WTC11 (cell line): ENCODE data around the gene FGF11. TPM values are rescaled to one million over a fixed set of nuclear protein-coding genes. Genes with fewer than 3 reads are reported as not detected.

Source experiments
- ATAC-seq: fragments of 200-7000 bp; cut with Tn5 transposase; 2 replicates; pipeline ENCODE4 v1.10.0; 2021; ENCODE audit warnings: mild to moderate bottlenecking, moderate library complexity
- CTCF ChIA-PET: fragments of 300-600 bp; sonication (Branson Sonifier 250); formaldehyde crosslinking; loops from one replicate; lab custom pipeline; 2021; ENCODE audit warnings: antibody characterized with exemption; lab: Charles Lee
- POLR2A ChIA-PET: fragments of 350-600 bp; sonication (Branson Sonifier 250); formaldehyde crosslinking; loops from one replicate; lab custom pipeline; 2021; ENCODE audit warnings: antibody characterized with exemption; lab: Charles Lee
- DNase-seq: peaks from one replicate; pipeline ENCODE4 v3.0.0; 2021; ENCODE audit warnings: low spot score
- H3K27ac Mint-ChIP-seq: 2 replicates; pipeline ENCODE4 v1.8.0; 2021; ENCODE audit warnings: mixed read lengths
- H3K27me3 Mint-ChIP-seq: 2 replicates; pipeline ENCODE4 v1.8.0; 2021; ENCODE audit warnings: low read depth, mild to moderate bottlenecking, moderate library complexity, mixed read lengths
- H3K36me3 Mint-ChIP-seq: 2 replicates; pipeline ENCODE4 v1.8.0; 2021; ENCODE audit warnings: mixed read lengths
- H3K4me1 Mint-ChIP-seq: 2 replicates; pipeline ENCODE4 v1.8.0; 2022; ENCODE audit warnings: mixed read lengths
- H3K4me3 Mint-ChIP-seq: 2 replicates; pipeline ENCODE4 v1.8.0; 2021; ENCODE audit warnings: mild to moderate bottlenecking, moderate library complexity, mixed read lengths
- H3K9me3 Mint-ChIP-seq: 2 replicates; pipeline ENCODE4 v1.8.0; 2021; ENCODE audit warnings: mixed read lengths
- ATF1 ChIP-seq: sonication (generic); formaldehyde crosslinking; IDR thresholded peaks from 2 replicates; pipeline ENCODE4 v1.8.1; 2023; ENCODE audit warnings: mild to moderate bottlenecking, moderate library complexity, missing genetic modification reagents
- CBFB ChIP-seq: sonication (generic); formaldehyde crosslinking; IDR thresholded peaks from 2 replicates; pipeline ENCODE4 v1.8.1; 2022; ENCODE audit warnings: mild to moderate bottlenecking, low read depth, missing genetic modification reagents
- ERG ChIP-seq: fragments of 250-450 bp; sonication (Bioruptor Pico); IDR thresholded peaks from 2 replicates; pipeline ENCODE4 v1.8.0; 2021; ENCODE audit warnings: mild to moderate bottlenecking
- ETV6 ChIP-seq: sonication (generic); formaldehyde crosslinking; IDR thresholded peaks from 2 replicates; pipeline ENCODE4 v1.8.1; 2022; ENCODE audit warnings: mild to moderate bottlenecking, missing genetic modification reagents
- FOXJ3 ChIP-seq: sonication (generic); formaldehyde crosslinking; IDR thresholded peaks from 2 replicates; pipeline ENCODE4 v1.9.0; 2021; ENCODE audit warnings: missing genetic modification reagents, mild to moderate bottlenecking, borderline replicate concordance
- HMGA2 ChIP-seq: fragments of 250-450 bp; sonication (Bioruptor Pico); IDR thresholded peaks from 2 replicates; pipeline ENCODE4 v1.4.0; 2021; ENCODE audit warnings: mild to moderate bottlenecking, moderate library complexity
- KAT7 ChIP-seq: sonication (generic); formaldehyde crosslinking; IDR thresholded peaks from 2 replicates; pipeline ENCODE4 v1.8.1; 2023; ENCODE audit warnings: missing genetic modification reagents, mild to moderate bottlenecking, borderline replicate concordance
- NFATC4 ChIP-seq: fragments of 250-450 bp; sonication (Bioruptor Pico); IDR thresholded peaks from 2 replicates; pipeline ENCODE4 v1.9.0; 2021; ENCODE audit warnings: mild to moderate bottlenecking
- NR2C2 ChIP-seq: sonication (generic); formaldehyde crosslinking; IDR thresholded peaks from 2 replicates; pipeline ENCODE4 v1.8.0; 2022; ENCODE audit warnings: mild to moderate bottlenecking, missing genetic modification reagents
- NR3C1 ChIP-seq: sonication (generic); formaldehyde crosslinking; conservative IDR thresholded peaks from 2 replicates; pipeline ENCODE4 v1.8.1; 2023; ENCODE audit warnings: low read depth, mild to moderate bottlenecking, missing genetic modification reagents
- OVOL2 ChIP-seq: fragments of 250-450 bp; sonication (Bioruptor Pico); IDR thresholded peaks from 2 replicates; pipeline ENCODE4 v1.9.0; 2021; ENCODE audit warnings: mild to moderate bottlenecking, borderline replicate concordance
- PREB ChIP-seq: sonication (generic); formaldehyde crosslinking; IDR thresholded peaks from 2 replicates; pipeline ENCODE4 v1.8.1; 2022; ENCODE audit warnings: mild to moderate bottlenecking, missing genetic modification reagents, moderate library complexity, borderline replicate concordance
- RORB ChIP-seq: fragments of 250-450 bp; sonication (Bioruptor Pico); IDR thresholded peaks from 2 replicates; pipeline ENCODE4 v1.9.0; 2021; ENCODE audit warnings: mild to moderate bottlenecking
- TEAD1 ChIP-seq: sonication (generic); formaldehyde crosslinking; IDR thresholded peaks from 2 replicates; pipeline ENCODE4 v1.8.0; 2022; ENCODE audit warnings: mild to moderate bottlenecking, missing genetic modification reagents
- TEAD4 ChIP-seq: sonication (generic); formaldehyde crosslinking; IDR thresholded peaks from 2 replicates; pipeline ENCODE4 v1.8.0; 2022; ENCODE audit warnings: mild to moderate bottlenecking, missing genetic modification reagents
- TP53 ChIP-seq: sonication (generic); formaldehyde crosslinking; IDR thresholded peaks from 2 replicates; pipeline ENCODE4 v1.8.1; 2023; ENCODE audit warnings: mild to moderate bottlenecking, missing genetic modification reagents
- ZBTB21 ChIP-seq: sonication (generic); formaldehyde crosslinking; IDR thresholded peaks from 2 replicates; pipeline ENCODE4 v1.8.1; 2023; ENCODE audit warnings: mild to moderate bottlenecking, missing genetic modification reagents, borderline replicate concordance
- ZMAT4 ChIP-seq: fragments of 250-450 bp; sonication (Bioruptor Pico); IDR thresholded peaks from 2 replicates; pipeline ENCODE4 v1.9.0; 2021; ENCODE audit warnings: mild to moderate bottlenecking
- ZNF263 ChIP-seq: sonication (generic); formaldehyde crosslinking; IDR thresholded peaks from 2 replicates; pipeline ENCODE4 v1.8.1; 2022; ENCODE audit warnings: low read depth, mild to moderate bottlenecking, moderate library complexity, missing genetic modification reagents
- ZNF423 ChIP-seq: fragments of 250-450 bp; sonication (Bioruptor Pico); IDR thresholded peaks from 2 replicates; pipeline ENCODE4 v2.1.2; 2022; ENCODE audit warnings: mild to moderate bottlenecking, moderate library complexity
- ZNF671 ChIP-seq: fragments of 250-450 bp; sonication (Bioruptor Pico); IDR thresholded peaks from 2 replicates; pipeline ENCODE4 v1.8.0; 2021; ENCODE audit warnings: mild to moderate bottlenecking
- total RNA-seq: library from RNA; stranded (reverse); gene quantifications from 3 replicates; pipeline ENCODE4 v1.2.3, GENCODE V29; 2021
- TF ChIP-seq, protein P1 (sequence below): fragments of 250-450 bp; sonication (Bioruptor Pico); conservative IDR thresholded peaks from 2 replicates; pipeline ENCODE4 v1.9.0; 2021; ENCODE audit warnings: mild to moderate bottlenecking
- TF ChIP-seq, protein P2 (sequence below): sonication (generic); formaldehyde crosslinking; IDR thresholded peaks from 2 replicates; pipeline ENCODE4 v1.8.1; 2023; ENCODE audit warnings: mild to moderate bottlenecking, missing genetic modification reagents, borderline replicate concordance

Gene FGF11
- total RNA-seq, 1 experiment from 2014 or later: 19.8 TPM

GRCh38 chr17:7417056-7417655 is 22.2 kb upstream of the FGF11 start:
- Mint-ChIP-seq H3K27me3 (no peaks in the 10 kb centered on the region), H3K4me3 (no peak overlapping the region), H3K9me3 (no peaks in the 10 kb centered on the region)
- CTCF ChIA-PET: interaction anchor here (0.9 to 1.0 kb wide), 2 partner anchors 62 to 86 kb away, joined by 4 to 5 read pairs; no protein-coding TSS in a partner anchor
- ATAC-seq (no peak), DNase-seq (no peak)
- POLR2A ChIA-PET: interaction anchor here (0.6 kb wide), 1 partner anchor 24 kb away, joined by 7 read pairs; no protein-coding TSS in a partner anchor
- TF ChIP-seq TEAD1 (CRISPR knock-in tag) (no peak), ZNF423 (CRISPR knock-in tag) (no peak), NR2C2 (CRISPR knock-in tag) (no peak), KAT7 (CRISPR knock-in tag) (no peak), FOXJ3 (CRISPR knock-in tag) (no peak), TP53 (CRISPR knock-in tag) (no peak), HMGA2 (CRISPR knock-in tag) (no peak), OVOL2 (CRISPR knock-in tag) (no peak), NR3C1 (CRISPR knock-in tag) (no peak), CBFB (CRISPR knock-in tag) (no peak), ZMAT4 (CRISPR knock-in tag) (no peak), TEAD4 (CRISPR knock-in tag) (no peak), ZNF263 (CRISPR knock-in tag) (no peak), ERG (CRISPR knock-in tag) (no peak), ZBTB21 (CRISPR knock-in tag) (no peak), PREB (CRISPR knock-in tag) (no peak), RORB (no peak), ATF1 (CRISPR knock-in tag) (no peak), ETV6 (CRISPR knock-in tag) (no peak)
- TF ChIP-seq, protein P1, sequence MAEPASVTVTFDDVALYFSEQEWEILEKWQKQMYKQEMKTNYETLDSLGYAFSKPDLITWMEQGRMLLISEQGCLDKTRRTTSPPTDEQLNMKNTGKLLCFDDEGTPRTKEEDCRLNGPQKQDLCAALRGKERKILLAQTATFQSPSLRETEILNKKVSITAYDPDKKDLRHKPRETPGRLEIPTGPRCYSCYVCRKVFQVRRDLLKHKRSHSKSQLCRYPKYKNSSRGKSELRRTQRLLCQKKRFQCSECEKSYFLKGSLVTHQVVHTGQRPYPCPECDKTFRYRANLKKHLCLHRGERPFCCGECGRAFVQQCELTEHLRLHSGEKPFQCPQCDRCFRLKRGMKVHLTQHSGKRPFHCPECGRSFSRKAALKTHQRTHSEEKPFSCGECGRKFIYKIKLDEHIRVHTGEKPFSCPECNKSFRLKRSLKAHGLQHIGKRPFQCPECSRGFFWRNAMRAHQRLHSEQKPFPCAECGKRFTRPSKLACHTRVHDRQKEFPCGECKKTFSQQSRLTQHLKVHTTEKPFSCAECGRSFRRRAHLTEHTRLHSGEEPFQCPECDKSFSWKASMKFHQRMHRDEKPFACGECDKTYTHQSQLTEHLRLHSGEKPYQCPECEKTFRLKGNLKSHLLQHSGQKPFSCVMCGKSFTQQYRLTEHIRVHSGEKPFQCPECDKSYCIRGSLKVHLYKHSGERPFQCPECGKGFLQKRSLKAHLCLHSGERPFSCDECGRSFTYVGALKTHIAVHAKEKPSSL (CRISPR knock-in tag): no peak
- TF ChIP-seq, all 79 proteins: peak for 0
- Mint-ChIP-seq H3K4me1 (peaks cover 23% of the 10 kb centered on the region), H3K36me3 (peaks cover 16% of the 10 kb centered on the region; the same call in 1 of the 2 replicates), H3K27ac (no peak overlapping the region)

DNA sequence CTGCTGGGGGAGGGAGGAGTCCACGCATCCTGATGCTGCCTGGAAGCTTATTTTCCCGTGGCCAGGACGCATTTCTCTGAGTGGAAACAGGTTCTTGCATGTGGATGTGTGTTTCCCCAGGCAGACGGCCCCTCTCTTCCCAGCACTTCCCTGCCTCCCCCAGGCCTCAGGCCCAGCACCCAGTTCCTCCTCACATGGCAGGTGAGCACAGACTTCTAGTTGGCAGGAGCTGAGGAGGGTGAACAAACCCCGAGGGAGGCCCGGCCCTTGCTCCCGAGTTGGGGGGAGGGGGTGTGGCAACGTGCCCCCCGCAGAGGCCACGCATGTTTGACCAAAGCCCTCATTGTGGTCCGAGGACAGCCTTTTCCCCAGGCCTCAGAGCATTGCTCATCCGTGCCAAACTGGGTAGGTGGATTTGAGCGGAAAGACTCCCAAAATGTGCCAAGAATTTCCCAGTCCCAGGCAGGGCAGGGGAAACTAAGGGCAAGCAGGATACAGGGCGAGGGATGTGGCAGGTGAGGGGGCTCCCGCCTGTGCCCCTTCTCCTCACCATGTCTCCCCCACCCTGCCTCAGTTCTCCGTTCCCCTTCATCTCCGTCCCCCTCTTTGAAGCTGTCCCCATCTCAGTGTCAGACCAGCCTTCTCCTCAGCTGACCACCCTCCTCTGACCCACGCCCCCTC is 20.7 kb upstream of the FGF11 start:
- ChIA-PET POLR2A (no interaction called here), CTCF (interaction anchor here (1.4 to 2.0 kb wide), 4 partner anchors 15 to 38 kb away, joined by 3 to 7 read pairs (median 6); partner anchors contain the start of genes PLSCR3, TMEM102 and TMEM256)
- H3K9me3 Mint-ChIP-seq: no peaks in the 10 kb centered on the region
- H3K27me3 Mint-ChIP-seq: no peaks in the 10 kb centered on the region
- H3K36me3 Mint-ChIP-seq: peaks cover 15% of the 10 kb centered on the region; the same call in 1 of the 2 replicates
- no peak overlapping the region for H3K27ac Mint-ChIP-seq
- DNase-seq: no peak
- ATAC-seq: no peak
- peaks cover 15% of the 10 kb centered on the region for H3K4me1 Mint-ChIP-seq
- H3K4me3 Mint-ChIP-seq: no peak overlapping the region
- no peak for TF ChIP-seq NFATC4 (CRISPR knock-in tag)
- no peak for TF ChIP-seq CBFB (CRISPR knock-in tag)
- TF ChIP-seq ZNF671 (CRISPR knock-in tag): no peak
- TF ChIP-seq, protein P2, sequence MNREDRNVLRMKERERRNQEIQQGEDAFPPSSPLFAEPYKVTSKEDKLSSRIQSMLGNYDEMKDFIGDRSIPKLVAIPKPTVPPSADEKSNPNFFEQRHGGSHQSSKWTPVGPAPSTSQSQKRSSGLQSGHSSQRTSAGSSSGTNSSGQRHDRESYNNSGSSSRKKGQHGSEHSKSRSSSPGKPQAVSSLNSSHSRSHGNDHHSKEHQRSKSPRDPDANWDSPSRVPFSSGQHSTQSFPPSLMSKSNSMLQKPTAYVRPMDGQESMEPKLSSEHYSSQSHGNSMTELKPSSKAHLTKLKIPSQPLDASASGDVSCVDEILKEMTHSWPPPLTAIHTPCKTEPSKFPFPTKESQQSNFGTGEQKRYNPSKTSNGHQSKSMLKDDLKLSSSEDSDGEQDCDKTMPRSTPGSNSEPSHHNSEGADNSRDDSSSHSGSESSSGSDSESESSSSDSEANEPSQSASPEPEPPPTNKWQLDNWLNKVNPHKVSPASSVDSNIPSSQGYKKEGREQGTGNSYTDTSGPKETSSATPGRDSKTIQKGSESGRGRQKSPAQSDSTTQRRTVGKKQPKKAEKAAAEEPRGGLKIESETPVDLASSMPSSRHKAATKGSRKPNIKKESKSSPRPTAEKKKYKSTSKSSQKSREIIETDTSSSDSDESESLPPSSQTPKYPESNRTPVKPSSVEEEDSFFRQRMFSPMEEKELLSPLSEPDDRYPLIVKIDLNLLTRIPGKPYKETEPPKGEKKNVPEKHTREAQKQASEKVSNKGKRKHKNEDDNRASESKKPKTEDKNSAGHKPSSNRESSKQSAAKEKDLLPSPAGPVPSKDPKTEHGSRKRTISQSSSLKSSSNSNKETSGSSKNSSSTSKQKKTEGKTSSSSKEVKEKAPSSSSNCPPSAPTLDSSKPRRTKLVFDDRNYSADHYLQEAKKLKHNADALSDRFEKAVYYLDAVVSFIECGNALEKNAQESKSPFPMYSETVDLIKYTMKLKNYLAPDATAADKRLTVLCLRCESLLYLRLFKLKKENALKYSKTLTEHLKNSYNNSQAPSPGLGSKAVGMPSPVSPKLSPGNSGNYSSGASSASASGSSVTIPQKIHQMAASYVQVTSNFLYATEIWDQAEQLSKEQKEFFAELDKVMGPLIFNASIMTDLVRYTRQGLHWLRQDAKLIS: no peak
